ENCODE measurements around the gene NUTM2G. TPM values are rescaled to one million over a fixed set of nuclear protein-coding genes. Genes with fewer than 3 reads are reported as not detected.
"Not testable (repeated sequence)": the region's sequence is repeated elsewhere in the genome, so short reads cannot be mapped to it uniquely, and the experiment has no call there.

Gene NUTM2G, protein sequence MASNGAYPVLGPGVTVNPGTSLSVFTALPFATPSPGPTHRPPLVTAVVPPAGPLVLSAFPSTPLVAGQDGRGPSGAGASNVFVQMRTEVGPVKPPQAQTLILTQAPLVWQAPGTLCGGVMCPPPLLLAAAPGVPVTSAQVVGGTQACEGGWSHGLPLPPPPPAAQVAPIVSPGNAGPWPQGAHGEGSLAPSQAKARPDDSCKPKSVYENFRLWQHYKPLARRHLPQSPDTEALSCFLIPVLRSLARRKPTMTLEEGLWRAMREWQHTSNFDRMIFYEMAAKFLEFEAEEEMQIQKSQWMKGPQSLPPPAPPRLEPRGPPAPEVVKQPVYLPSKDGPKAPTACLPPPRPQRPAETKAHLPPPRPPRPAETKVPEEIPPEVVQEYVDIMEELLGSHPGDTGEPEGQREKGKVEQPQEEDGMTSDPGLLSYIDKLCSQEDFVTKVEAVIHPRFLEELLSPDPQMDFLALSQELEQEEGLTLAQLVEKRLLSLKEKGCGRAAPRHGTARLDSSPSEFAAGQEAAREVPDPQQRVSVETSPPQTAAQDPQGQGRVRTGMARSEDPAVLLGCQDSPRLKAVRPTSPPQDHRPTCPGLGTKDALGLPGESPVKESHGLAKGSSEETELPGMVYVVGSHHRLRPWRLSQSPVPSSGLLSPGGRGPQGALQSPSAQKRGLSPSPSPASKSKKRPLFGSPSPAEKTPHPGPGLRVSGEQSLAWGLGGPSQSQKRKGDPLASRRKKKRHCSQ
- polyA plus RNA-seq (2012; ENCODE audit: insufficient read depth, insufficient read length), result 0.71 TPM

GRCh38 chr9:96928543-96928942 is at the start of gene NUTM2G:
Gene NUTM2G (plus strand): TSS chr9:96928843. CDS start chr9:96929025, 182 bp downstream.
- not testable (repeated sequence) for H3K4me3 ChIP-seq (ENCODE audit: low read length); DNase-seq (ENCODE audit: low read depth, low spot score)

DNA sequence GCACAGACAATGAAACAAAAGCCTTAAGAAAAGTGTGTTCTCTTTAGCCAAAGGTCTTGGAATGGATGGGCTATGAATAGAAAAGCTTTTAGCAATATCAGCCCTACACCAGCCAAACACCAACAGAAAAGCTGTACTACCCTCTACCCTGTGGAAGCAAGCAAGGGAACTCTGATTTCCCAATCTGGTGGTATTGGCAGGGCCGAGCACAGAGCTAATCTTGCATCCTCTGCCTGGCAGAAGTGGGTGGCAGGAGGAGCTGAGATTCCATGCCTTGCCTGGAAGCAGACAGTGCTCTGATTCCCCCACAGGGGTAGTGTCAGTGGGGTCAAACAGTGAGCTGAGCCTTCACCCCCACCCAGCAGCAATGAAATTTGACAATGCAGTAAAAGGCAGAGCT is 44.7 kb upstream of the NUTM2G start:
- H3K4me3 ChIP-seq (ENCODE audit: low read length), result no peak overlapping the region
- DNase-seq (ENCODE audit: low read depth, low spot score), result no peak

GRCh38 chr9:96884443-96884842 is 44.2 kb upstream of the NUTM2G start:
- DNase-seq (ENCODE audit: low read depth, low spot score), result no peak
- no peak overlapping the region for H3K4me3 ChIP-seq (ENCODE audit: low read length)

- DNase-seq (ENCODE audit: low read depth, low spot score), result no peak
Measured at GRCh38 chr9:96885424-96885823, 43.2 kb upstream of the NUTM2G start.

DNA sequence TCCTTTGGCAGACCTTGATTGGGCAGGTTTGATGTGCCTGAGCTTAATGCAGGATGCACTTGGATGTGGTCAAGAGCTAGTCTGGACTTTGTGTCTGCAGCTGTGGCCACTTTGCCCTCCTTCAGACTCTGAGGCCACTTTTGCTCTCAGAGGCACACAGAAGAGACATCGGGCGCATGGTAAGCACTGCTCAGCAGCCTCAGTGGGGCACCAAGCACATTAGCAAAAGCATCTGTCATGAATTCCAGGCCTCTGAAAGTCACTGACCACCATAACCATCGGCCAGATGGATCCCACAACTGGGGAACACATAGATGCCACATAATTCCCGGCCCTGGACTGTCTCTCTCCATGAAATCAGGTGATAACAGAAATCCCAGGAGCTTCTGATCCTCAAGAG is 40.1 kb upstream of the NUTM2G start:
- DNase-seq (ENCODE audit: low read depth, low spot score), result no peak
- H3K4me3 ChIP-seq (ENCODE audit: low read length), result no peak overlapping the region

More at GRCh38 chr9:96885424-96885823, 43.2 kb upstream of the NUTM2G start:
- no peak overlapping the region for H3K4me3 ChIP-seq (ENCODE audit: low read length)

GRCh38 chr9:96892131-96892530 is 36.5 kb upstream of the NUTM2G start:
- DNase-seq (ENCODE audit: low read depth, low spot score), result no peak
- H3K4me3 ChIP-seq (ENCODE audit: low read length), result no peak overlapping the region

- H3K4me3 ChIP-seq (ENCODE audit: low read length); DNase-seq (ENCODE audit: low read depth, low spot score): not testable (repeated sequence)
Measured at GRCh38 chr9:96900010-96900409, 28.6 kb upstream of the NUTM2G start.

GRCh38 chr9:96904947-96905722 is 23.5 kb upstream of the NUTM2G start:
- not testable (repeated sequence) for H3K4me3 ChIP-seq (ENCODE audit: low read length)

DNA sequence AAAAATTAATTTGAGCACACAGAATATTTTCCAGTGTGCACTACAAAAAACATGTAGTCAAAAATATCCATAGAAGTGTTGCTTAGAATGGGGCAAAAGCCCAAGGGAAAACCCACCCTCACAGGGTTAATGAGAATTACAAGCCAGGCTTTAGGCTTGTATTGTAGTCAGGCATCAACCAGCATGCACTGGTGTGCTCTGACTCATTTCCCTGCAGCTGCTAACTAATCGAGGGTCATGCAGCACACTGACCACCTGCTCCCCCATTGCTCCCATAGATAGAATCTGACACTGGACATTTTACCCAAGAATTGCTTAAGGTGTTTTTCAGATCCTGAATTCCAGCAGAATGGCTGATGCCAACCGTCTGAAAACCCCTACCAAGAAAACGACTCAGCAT is 20.2 kb upstream of the NUTM2G start:
- H3K4me3 ChIP-seq (ENCODE audit: low read length); DNase-seq (ENCODE audit: low read depth, low spot score): not testable (repeated sequence)

More at GRCh38 chr9:96904947-96905722, 23.5 kb upstream of the NUTM2G start:
- not testable (repeated sequence) for DNase-seq (ENCODE audit: low read depth, low spot score)

DNA sequence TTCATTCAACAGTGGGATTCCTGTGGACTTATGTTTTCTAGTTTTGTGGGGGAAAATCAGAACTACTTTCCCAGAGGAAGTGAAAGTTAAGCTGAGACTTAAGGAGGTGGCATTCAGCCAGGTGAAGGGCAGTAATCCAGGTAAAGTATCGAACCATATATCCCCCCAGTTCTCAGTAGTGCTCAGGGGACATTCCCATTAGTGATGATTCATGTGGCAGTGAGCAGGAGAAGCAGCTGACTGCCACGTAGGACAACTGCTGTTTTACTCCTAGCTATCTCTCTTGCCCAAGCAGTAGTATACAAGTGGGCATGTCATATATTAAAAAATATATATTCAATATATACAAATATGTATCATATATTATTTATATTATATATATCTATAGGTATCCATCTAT is 13.1 kb upstream of the NUTM2G start:
- not testable (repeated sequence) for H3K4me3 ChIP-seq (ENCODE audit: low read length); DNase-seq (ENCODE audit: low read depth, low spot score)

- DNase-seq (ENCODE audit: low read depth, low spot score), result not testable (repeated sequence)
Measured at GRCh38 chr9:96916531-96916930, 12.1 kb upstream of the NUTM2G start.

GRCh38 chr9:96918550-96918949 is 10.1 kb upstream of the NUTM2G start:
- not testable (repeated sequence) for H3K4me3 ChIP-seq (ENCODE audit: low read length); DNase-seq (ENCODE audit: low read depth, low spot score)

More at GRCh38 chr9:96916531-96916930, 12.1 kb upstream of the NUTM2G start:
- H3K4me3 ChIP-seq (ENCODE audit: low read length), result not testable (repeated sequence)

DNA sequence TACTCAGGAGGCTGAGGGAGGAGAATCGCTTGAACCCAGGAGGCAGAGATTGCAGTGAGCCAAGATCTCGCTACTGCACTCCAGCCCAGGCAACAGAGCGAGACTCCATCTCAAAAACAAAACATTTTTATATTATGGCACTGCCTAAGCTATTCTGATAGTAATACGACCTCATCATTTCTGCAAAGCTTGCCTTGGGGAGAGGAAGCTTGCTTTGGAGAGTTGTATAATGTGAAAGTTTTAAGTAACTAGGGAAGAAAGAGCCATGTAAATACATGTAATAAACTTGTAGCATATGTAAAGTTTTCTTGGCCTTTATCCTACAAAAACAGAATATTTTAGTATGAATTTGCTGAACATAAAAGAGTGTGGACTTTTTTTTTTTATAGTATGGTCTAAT is 7.8 kb upstream of the NUTM2G start:
- not testable (repeated sequence) for H3K4me3 ChIP-seq (ENCODE audit: low read length); DNase-seq (ENCODE audit: low read depth, low spot score)

GRCh38 chr9:96925587-96925986 is 3.1 kb upstream of the NUTM2G start:
- H3K4me3 ChIP-seq (ENCODE audit: low read length), result not testable (repeated sequence)
- DNase-seq (ENCODE audit: low read depth, low spot score), result peak; percentile 0

DNA sequence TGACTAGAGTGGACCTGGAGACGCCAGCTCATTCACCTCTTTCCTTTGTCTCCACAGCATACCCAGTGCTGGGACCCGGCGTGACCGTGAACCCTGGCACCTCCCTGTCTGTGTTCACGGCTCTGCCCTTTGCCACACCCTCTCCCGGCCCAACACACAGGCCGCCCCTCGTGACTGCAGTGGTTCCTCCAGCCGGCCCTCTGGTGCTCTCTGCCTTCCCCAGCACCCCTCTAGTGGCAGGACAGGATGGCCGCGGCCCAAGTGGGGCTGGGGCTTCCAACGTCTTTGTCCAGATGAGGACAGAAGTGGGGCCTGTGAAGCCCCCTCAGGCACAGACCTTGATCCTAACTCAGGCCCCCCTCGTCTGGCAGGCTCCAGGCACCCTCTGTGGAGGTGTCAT is 3.0 kb downstream of the NUTM2G start:
- not testable (repeated sequence) for DNase-seq (ENCODE audit: low read depth, low spot score); H3K4me3 ChIP-seq (ENCODE audit: low read length)

DNA sequence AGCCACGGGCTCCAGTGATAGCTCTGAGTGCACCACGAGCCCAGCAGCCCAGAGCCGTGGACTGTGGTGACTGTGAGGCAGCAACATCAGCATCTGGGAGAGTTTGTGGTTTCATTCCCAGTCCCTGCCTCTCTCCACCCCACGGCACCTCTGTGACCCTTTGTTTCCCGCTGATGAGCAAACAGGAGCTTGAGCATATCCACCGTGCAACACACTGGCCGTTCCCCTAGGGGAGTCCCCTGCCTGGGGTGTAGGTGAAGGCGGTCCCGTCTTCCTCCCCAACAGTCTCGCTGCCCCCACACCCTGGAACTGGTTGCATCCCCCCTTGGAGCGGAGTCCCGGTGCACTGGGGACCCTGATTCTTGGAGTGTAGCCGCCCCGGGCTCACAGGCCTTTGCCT is 5.5 kb downstream of the NUTM2G start:
- not testable (repeated sequence) for H3K4me3 ChIP-seq (ENCODE audit: low read length); DNase-seq (ENCODE audit: low read depth, low spot score)

DNA sequence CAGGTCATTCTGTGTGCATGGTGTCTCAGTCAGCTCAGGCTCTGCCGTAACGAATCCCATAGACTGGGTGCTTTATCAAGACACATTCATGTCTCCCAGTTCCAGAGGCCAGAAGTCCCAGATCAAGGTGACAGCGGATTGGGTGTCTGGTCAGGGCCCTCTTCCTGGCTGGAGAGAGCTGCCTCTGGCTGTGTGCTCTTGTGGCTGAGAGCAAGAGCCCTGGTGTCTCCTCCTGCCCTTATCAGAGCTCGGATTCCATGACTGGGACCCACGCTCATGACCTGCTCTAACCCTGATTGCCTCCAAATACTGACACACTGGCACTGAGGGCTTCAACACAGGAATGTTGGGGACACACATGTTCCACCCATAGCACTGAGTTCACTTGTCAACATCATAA is 6.1 kb downstream of the NUTM2G start:
- not testable (repeated sequence) for H3K4me3 ChIP-seq (ENCODE audit: low read length); DNase-seq (ENCODE audit: low read depth, low spot score)

- not testable (repeated sequence) for DNase-seq (ENCODE audit: low read depth, low spot score); H3K4me3 ChIP-seq (ENCODE audit: low read length)
Measured at GRCh38 chr9:96935401-96935800, 6.8 kb downstream of the NUTM2G start.

DNA sequence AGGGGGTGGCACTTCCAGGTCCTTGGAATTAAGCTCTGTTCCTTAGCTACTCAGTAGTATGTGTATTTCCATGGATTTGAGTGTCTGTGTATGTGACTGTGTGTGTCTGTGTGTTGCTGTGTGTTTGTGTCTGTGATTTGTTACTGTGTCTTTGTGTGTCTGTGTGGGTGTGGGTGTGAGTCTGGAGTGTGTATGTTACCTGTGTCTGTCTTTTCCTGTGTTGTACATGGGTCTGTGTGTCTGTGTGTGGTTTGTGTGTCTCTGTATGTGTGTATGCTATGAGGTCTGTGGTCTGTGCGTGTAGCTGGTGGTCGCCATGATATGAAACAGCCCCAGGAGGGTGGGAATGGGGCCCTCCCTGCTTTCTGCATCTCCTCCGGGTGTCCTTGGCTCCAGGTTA is 8.8 kb downstream of the NUTM2G start:
- not testable (repeated sequence) for DNase-seq (ENCODE audit: low read depth, low spot score)

More for the DNA sequence above, 8.8 kb downstream of the NUTM2G start:
- H3K4me3 ChIP-seq (ENCODE audit: low read length), result not testable (repeated sequence)
